Measurements from ENCODE around the gene HSPA14. TPM values are rescaled to one million over a fixed set of nuclear protein-coding genes. Genes with fewer than 3 reads are reported as not detected.

HSPA14 gene
- total and polyA plus RNA-seq, 2 of the 8 experiments (the other 6 are each of a cell fraction or from before 2014, with no cell fraction given) = 20.5 to 36.4 TPM

GRCh38 chr10:14800397-14800796 is 37.7 kb upstream of the HSPA14 start (continued):
- TF ChIP-seq ATF2 (IDR thresholded peaks at IDR 0.05; ENCODE audit: low read length) (no peak), GTF2F1 (IDR thresholded peaks at IDR 0.05; ENCODE audit: borderline replicate concordance, low read depth, low read length) (no peak), USF2 (IDR thresholded peaks at IDR 0.05; ENCODE audit: low read length) (no peak)

All from H1 (cell line).